Nucleus accumbens (tissue), 56 donors: ENCODE results near the gene NISCH.

ENCODE experiments used
- DNase-seq, 56 donors: peaks; one replicate each; lab custom pipeline; 2025; lab: John Stamatoyannopoulos, UW

The NISCH gene

GRCh38 chr3:52434491-52435115 lies 20.8 kb upstream of the NISCH start:
- DNase-seq: no peak

- no peak for DNase-seq
Measured at GRCh38 chr3:52435246-52436101, 19.9 kb upstream of the NISCH start.

DNA sequence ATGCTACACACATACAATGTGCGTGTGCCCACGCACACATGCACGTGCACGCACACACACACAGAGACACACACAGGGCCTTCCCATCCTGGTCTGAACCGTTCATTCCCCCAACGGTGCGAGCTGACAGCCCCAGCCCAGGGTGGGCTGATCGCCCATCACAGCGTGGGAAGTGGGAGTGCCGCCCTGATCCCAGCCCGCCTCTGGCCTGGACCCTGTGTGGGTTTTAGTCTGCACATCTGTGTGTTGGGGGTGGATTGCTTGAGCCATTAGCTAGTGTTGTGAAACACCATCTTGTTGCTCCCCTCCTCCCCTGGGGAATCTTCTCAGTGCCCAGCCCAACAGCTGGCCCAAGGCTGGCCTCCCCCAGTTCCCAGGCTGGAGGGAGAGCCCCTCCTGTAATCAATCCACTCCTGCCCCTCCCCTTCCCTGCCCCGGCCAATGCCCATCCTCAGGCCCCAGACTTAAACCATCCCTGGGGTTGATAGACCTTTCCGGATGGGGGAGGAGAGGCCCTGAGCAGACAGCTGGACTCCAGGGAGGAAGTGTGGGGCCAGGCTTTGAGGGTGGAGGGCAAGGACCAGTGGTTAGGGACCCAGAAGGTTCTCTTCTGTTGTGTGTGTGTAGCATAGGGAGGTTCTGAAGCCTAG lies 18.8 kb upstream of the NISCH start:
- DNase-seq: no peak

- DNase-seq: no peak
Measured at GRCh38 chr3:52437326-52438103, 17.9 kb upstream of the NISCH start.

GRCh38 chr3:52438104-52438376 lies 17.4 kb upstream of the NISCH start:
- DNase-seq: no peak

DNA sequence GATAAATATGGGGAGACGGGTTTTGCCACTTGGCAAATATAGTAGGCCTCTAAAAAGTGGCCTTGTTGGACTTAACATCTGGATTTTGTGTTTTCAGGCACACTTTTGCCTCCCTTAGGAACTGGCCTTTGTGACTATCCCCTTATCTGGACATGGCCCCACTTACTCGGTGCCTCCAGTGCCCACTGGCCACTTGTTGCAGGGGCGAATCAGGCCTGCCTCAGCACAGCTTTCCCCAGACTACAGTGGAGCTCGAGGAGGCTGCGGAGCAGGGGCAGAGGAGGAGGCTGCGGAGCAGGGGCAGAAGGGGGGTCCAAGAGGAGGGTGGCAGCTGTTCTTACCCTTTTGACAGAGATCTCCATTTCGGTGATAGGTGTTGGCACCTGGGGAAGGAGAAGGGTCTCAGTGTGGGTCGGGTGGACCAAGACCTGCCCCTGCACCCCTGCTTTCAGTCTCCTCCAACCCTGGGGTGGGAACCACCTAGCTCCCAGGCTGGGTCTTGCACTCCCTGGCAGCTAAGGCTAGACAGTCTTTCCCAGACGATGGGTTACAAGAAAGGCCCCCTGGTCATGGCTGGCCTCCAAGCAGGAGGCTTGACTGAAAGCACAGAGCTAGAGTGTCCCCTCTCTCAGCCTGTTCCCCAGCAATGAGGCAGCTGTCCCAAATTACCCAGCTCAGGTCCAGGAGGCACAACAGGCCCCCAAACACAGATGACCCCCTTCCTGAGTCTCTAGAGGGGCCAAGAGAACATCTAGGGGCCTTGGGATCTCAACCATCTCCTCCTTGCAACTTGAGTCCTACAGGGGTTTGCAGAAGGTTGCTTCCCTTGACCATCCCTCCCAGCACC lies 16.6 kb upstream of the NISCH start:
- DNase-seq: no peak

DNA sequence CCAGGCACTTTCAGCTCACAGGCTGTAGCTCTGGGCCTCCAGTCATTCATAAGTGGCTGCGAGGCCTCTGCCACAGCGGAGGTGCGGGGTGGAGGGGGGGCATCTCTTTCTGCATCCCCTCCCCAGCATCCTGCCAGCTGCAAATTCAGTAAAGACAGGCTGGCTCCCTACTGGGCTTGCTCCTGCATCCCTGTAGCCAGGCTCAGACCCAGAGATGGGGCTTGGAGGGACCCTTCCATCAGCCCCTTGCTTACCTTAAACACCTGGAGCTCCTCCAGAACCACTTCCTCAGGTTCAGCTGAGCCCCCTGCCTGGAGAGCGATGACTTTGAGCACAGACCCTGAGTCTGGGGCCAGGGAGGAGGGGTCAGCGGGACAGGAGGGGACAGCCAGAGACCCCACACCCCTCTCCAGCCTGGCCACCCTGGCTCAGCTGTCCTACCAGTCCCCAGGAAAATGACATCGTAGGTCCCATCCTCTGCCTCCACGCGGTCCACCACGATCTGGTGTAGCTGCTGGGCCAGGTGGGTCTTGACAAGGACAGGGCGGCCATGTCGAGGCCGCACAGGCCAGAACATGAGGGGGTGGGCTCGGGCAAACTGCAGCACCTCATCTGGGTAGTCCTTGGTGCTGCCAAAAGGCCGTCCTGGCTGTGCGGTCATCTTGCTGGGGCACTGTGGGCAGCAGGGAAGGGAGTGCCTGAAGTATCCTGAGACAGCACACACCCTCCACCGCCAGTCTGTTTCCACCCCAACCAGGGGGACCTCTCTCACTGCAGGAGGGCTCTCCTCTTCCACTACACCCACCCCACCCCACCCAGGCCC lies 15.8 kb upstream of the NISCH start:
- DNase-seq: no peak

DNA sequence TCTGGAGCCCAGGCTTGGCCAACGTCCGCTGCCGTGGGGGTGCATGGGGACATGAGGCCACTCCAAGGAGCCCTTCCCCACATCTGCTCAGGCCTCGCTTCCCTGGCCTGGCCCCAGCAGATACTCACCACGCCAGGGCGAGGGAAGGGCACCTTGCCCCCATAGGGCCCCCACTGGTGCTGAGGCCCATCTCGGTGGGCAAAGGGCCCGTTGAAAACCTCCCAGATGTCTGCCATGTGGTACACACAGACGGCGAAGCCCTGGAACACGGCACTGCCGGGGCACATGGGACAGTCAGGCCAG lies 15.2 kb upstream of the NISCH start:
- DNase-seq: no peak

GRCh38 chr3:52440671-52441070 lies 14.7 kb upstream of the NISCH start:
- DNase-seq: no peak

DNA sequence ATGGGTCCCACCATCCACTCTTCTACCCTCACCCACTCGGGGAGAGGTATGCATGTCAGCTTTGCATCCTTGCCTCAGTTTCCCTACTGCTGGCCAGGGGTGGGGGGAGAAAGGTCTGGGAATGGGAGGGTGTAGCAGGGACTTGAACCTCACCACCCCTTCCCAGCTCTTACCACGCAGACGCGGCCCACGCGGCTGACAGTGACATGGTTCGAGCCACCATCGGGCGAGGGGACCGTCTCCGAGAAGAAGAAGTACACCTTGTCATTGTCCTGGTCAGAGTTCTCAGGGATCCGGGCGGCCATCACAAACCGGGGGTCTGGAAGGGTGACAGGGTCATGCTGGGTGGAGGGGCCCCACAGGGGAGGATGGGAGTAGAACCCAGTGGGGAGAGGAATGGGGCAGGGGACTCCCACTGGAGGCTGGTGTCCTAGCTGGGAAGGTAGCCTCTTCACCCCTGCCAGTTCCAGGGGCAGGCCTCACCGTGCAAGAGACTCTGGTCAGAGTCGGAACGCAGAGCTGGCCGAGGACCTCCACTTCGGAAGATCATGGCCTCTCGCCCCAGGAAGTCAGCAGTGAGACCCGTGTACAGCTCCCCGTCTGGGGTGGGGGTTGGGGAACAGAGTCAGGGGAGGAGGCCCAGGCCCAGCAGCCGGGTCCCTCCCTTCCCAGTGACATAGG lies 14.2 kb upstream of the NISCH start:
- DNase-seq: no peak

DNA sequence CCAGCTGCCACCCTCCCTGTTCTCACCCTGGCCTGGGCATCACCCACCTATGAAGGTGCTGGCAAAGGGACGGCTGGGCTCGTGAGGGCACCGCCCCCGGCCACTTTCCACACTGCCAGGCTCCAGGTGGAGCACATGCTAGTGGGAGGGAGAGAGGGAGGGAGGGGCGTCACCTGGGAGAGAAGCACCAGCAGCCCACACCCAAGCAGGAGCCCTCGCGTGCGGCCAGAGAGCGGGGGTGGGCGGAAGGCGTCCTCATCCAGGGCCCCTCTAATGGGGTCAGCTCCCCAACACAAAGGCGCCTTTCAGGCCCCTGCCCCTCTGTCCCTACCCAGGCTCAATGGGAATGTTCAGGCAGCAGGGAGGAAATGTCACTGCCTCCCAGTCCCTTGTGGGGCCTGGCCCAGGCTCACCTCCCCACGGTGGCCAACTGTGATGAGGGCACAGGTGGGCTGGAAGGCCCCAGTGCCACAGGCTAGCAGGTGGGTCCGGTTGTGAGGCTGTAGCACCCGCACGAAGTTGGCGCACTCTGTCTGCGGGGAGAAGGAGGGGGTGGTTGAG lies 13.6 kb upstream of the NISCH start:
- DNase-seq: no peak

GRCh38 chr3:52442409-52443267 lies 12.8 kb upstream of the NISCH start:
- no peak for DNase-seq

DNA sequence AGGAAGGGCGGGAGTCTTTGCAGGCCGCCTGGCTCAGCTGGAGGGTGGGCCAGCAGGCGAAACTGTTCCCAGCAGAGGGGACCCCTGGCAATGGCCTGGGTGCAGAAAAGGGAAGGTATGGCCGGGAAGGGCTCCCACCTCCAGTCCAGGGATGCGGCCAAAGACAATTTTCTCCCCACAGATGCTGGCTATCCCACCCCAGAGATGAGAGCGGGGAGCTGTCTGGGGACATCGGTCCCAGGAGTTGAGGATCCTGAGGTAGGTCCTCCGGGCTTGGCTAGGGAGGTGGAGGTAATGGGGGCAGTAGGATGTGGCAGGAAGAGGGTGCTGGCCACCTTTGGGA lies 12.2 kb upstream of the NISCH start:
- DNase-seq: no peak

- no peak for DNase-seq
Measured at GRCh38 chr3:52443791-52444687, 11.4 kb upstream of the NISCH start.

GRCh38 chr3:52444860-52445793 lies 10.3 kb upstream of the NISCH start, which contains the start of gene SEMA3G:
SEMA3G (minus strand) TSS chr3:52445103; CDS start chr3:52445027, 76 bp downstream.
- peak in 2 of 56 donors; percentile 11 to 21 for DNase-seq
